Body of pancreas (tissue), 4 donors: Measurements from ENCODE around the gene NOM1.

Experiments
- POLR2A ChIP-seq, 3 donors: fragments of 450-650 bp; IDR thresholded peaks; one replicate each; pipeline ENCODE4 v1.6.1; 2016; ENCODE audit warnings: antibody characterized with exemption in 3 of 3, mild to moderate bottlenecking in 2 of 3
- TF ChIP-seq, protein P1 (sequence below), 7 experiments: fragments of 450-650 bp in 4 of 7; fragments of 200-600 bp in 3 of 7; sonication (generic) in 3 of 7; IDR thresholded peaks; one replicate each; pipeline ENCODE4 v1.5.1; 2016 to 2019; ENCODE audit warnings: antibody characterized with exemption in 7 of 7

- TF ChIP-seq, protein P1, sequence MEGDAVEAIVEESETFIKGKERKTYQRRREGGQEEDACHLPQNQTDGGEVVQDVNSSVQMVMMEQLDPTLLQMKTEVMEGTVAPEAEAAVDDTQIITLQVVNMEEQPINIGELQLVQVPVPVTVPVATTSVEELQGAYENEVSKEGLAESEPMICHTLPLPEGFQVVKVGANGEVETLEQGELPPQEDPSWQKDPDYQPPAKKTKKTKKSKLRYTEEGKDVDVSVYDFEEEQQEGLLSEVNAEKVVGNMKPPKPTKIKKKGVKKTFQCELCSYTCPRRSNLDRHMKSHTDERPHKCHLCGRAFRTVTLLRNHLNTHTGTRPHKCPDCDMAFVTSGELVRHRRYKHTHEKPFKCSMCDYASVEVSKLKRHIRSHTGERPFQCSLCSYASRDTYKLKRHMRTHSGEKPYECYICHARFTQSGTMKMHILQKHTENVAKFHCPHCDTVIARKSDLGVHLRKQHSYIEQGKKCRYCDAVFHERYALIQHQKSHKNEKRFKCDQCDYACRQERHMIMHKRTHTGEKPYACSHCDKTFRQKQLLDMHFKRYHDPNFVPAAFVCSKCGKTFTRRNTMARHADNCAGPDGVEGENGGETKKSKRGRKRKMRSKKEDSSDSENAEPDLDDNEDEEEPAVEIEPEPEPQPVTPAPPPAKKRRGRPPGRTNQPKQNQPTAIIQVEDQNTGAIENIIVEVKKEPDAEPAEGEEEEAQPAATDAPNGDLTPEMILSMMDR (IDR thresholded peaks at IDR 0.05): no peak
- TF ChIP-seq POLR2A (IDR thresholded peaks at IDR 0.05): no peak
These were observed 59.0 kb downstream of the NOM1 start for GRCh38 chr7:157008206-157009169.
